Measurements from ENCODE around the gene H2BK1.

Gene H2BK1

GRCh38 chr7:151233804-151234203 lies 23.5 kb upstream of the H2BK1 start:
- Histone ChIP-seq H3K4me1 (ENCODE audit: low read depth, poor library complexity, severe bottlenecking) (peaks cover 21% of the 10 kb centered on the region), H4K20me1 (ENCODE audit: insufficient read depth) (no peaks in the 10 kb centered on the region), H2AFZ (ENCODE audit: low read depth) (no peak overlapping the region), H3K36me3 (ENCODE audit: insufficient read depth) (no peaks in the 10 kb centered on the region; the same call in 1 of the 2 replicates), H3K27me3 (ENCODE audit: insufficient read depth, low read depth) (no peaks in the 10 kb centered on the region), H3K79me2 (ENCODE audit: insufficient read depth, low read depth) (peaks cover 34% of the 10 kb centered on the region), H3K9ac (peak overlapping the region; percentile 80; the same call in 1 of the 2 replicates), H3K4me3 (IDR thresholded peaks at IDR 0.05; ENCODE audit: insufficient read depth, low read depth, low read length) (no peak overlapping the region), H3K4me2 (peak overlapping the region; percentile 67), H3K27ac (peak overlapping the region; percentile 54; the same call in 1 of the 2 replicates)
- TF ChIP-seq, protein P1, sequence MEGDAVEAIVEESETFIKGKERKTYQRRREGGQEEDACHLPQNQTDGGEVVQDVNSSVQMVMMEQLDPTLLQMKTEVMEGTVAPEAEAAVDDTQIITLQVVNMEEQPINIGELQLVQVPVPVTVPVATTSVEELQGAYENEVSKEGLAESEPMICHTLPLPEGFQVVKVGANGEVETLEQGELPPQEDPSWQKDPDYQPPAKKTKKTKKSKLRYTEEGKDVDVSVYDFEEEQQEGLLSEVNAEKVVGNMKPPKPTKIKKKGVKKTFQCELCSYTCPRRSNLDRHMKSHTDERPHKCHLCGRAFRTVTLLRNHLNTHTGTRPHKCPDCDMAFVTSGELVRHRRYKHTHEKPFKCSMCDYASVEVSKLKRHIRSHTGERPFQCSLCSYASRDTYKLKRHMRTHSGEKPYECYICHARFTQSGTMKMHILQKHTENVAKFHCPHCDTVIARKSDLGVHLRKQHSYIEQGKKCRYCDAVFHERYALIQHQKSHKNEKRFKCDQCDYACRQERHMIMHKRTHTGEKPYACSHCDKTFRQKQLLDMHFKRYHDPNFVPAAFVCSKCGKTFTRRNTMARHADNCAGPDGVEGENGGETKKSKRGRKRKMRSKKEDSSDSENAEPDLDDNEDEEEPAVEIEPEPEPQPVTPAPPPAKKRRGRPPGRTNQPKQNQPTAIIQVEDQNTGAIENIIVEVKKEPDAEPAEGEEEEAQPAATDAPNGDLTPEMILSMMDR (conservative IDR thresholded peaks at IDR 0.05; ENCODE audit: low read depth, low read length), result no peak

DNA sequence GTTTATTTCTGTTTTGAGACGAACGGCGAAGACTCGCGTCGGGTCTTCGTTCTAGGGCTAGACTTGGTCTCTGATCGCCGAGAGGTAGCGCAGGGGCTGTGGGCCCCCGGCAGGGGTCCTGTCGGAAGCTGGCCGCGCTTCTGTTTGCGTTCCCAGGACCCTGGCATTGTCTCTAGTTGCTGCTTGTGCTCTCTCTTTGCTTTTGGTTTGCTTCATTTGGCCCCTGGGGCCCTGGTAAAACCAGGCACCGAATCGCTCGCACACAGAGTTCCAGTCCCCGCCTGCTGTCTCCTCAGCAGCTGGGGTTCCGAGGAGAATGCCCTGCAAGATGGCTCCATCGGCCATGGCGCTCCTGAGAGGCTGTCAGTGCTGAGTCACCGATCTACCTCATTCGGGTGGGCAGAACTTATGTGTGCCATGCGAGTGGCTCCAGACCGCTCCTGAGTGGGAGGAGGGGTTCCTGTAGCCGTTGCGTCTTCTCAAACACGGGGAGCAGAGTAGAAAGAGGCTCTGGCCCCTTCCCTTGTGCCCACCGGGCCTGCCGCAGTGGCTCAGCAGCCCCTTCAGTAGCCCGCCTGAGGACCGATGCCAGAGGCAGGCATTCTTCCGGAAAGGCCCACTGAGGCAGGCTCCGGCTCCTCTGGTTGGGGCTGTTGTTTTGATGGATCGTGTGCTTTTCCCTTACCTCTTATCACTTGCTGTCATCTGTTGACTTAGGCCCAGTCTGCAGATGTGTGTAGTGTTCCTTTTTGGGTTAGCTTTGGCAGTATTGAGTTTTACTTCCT lies 22.8 kb upstream of the H2BK1 start:
- H3K27me3 ChIP-seq (ENCODE audit: insufficient read depth, low read depth), result no peaks in the 10 kb centered on the region
- H3K79me2 ChIP-seq (ENCODE audit: insufficient read depth, low read depth), result peaks cover 34% of the 10 kb centered on the region
- H3K4me3 ChIP-seq (IDR thresholded peaks at IDR 0.05; ENCODE audit: insufficient read depth, low read depth, low read length), result no peak overlapping the region
- TF ChIP-seq, protein P1 (conservative IDR thresholded peaks at IDR 0.05; ENCODE audit: low read depth, low read length), result no peak
- peak overlapping the region; percentile 81 for H2AFZ ChIP-seq (ENCODE audit: low read depth)
- peak overlapping the region; percentile 80 for H3K9ac ChIP-seq
- peak overlapping the region; percentile 67 for H3K4me2 ChIP-seq
- H3K4me1 ChIP-seq (ENCODE audit: low read depth, poor library complexity, severe bottlenecking), result peaks cover 24% of the 10 kb centered on the region
- H3K36me3 ChIP-seq (ENCODE audit: insufficient read depth), result no peaks in the 10 kb centered on the region; the same call in 1 of the 2 replicates
- H4K20me1 ChIP-seq (ENCODE audit: insufficient read depth), result no peaks in the 10 kb centered on the region
- H3K27ac ChIP-seq, result peak overlapping the region; percentile 54

DNA sequence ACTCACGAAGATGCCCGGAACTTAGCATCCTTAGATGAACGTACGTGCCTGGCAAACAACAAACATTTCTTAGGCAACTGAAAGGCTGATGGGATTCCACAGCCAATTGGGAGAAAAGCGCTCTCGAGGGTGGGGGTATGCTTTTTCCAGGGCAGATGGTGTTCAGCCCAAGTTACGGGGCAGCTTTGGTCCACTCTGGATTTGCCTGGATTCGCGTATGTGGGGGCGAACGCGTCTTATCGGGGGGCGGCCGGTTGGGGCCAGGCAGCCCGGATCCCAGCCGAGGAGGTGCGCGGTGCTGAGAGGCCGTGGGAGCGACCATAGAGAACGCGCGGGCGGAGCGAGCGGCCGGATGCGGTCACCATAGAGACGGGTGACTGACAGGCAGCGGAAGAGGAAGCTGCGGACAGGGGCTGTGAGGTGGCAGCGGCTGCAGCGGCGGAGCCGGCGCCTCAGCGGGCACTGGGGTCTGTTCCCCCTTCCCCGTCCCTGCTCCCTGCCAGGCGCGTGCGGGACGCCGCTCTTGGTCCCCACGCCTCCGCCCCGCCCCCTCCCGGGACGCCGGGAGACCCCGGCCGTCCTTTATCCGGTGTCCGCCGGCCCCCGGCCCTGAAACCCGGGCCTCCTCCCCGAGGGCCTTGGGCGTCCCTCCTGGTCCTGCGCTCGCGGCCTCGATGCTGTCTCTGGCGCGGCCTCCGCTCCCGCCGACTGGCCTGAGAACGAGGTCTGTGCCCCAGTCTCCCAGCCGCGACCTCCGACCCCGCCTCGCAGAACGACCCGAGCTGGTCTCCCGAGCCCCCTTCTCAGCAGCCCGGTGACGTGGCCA lies 22.0 kb upstream of the H2BK1 start, which contains the start of gene CHPF2:
CHPF2 (plus strand) TSS at position 393 of the 826 bp plus-strand sequence. CDS start 1,529 bp downstream, outside the sequence.
- peak within 1 kb of the TSS; percentile 80 for H3K9ac ChIP-seq
- H3K79me2 ChIP-seq (ENCODE audit: insufficient read depth, low read depth), result peaks cover 34% of the 10 kb centered on the region
- H3K36me3 ChIP-seq (ENCODE audit: insufficient read depth), result no peaks in the 10 kb centered on the region; the same call in 1 of the 2 replicates
- peak within 1 kb of the TSS; percentile 54 for H3K27ac ChIP-seq
- no peaks in the 10 kb centered on the region for H4K20me1 ChIP-seq (ENCODE audit: insufficient read depth)
- H3K4me2 ChIP-seq, result peak within 1 kb of the TSS; percentile 67
- H3K4me3 ChIP-seq (IDR thresholded peaks at IDR 0.05; ENCODE audit: insufficient read depth, low read depth, low read length), result no peak within 1 kb of the TSS
- peaks cover 28% of the 10 kb centered on the region for H3K4me1 ChIP-seq (ENCODE audit: low read depth, poor library complexity, severe bottlenecking)
- H2AFZ ChIP-seq (ENCODE audit: low read depth), result peak within 1 kb of the TSS; percentile 81
- TF ChIP-seq, protein P1 (conservative IDR thresholded peaks at IDR 0.05; ENCODE audit: low read depth, low read length), result no peak
- H3K27me3 ChIP-seq (ENCODE audit: insufficient read depth, low read depth), result no peaks in the 10 kb centered on the region

DNA sequence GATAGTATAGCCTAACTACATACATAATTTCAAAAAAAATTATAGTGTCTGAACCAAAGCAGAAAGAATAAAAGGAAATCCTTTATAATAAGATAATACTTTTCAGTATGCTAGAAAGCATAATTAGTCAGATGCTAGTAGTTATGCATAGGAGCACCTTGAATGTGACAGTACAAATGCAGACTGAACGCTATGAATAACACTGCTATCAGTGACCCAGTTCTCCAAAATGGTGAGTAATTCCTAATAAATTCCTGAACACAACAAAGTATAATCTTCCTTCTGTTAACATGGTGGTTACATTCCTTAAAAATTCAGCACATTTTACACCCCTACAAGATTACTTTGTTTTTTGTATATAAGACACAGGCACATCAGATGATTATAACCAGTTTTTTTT lies 20.8 kb upstream of the H2BK1 start:
- Histone ChIP-seq H3K27ac (no peak overlapping the region), H3K4me3 (IDR thresholded peaks at IDR 0.05; ENCODE audit: insufficient read depth, low read depth, low read length) (no peak overlapping the region), H3K9ac (no peak overlapping the region), H2AFZ (ENCODE audit: low read depth) (peak overlapping the region; percentile 81; the same call in 1 of the 2 replicates), H3K4me1 (ENCODE audit: low read depth, poor library complexity, severe bottlenecking) (peaks cover 30% of the 10 kb centered on the region), H3K79me2 (ENCODE audit: insufficient read depth, low read depth) (peaks cover 40% of the 10 kb centered on the region), H4K20me1 (ENCODE audit: insufficient read depth) (no peaks in the 10 kb centered on the region), H3K27me3 (ENCODE audit: insufficient read depth, low read depth) (no peaks in the 10 kb centered on the region), H3K4me2 (peak overlapping the region; percentile 67; the same call in 1 of the 2 replicates), H3K36me3 (ENCODE audit: insufficient read depth) (no peaks in the 10 kb centered on the region)
- TF ChIP-seq, protein P1 (conservative IDR thresholded peaks at IDR 0.05; ENCODE audit: low read depth, low read length), result no peak
